GM19467 (cell line): ENCODE data around the gene MAP2.

ENCODE experiments used
- ATAC-seq: cut with Tn5 transposase; IDR thresholded peaks from one replicate; pipeline ENCODE4 v1.9.1; 2021; ENCODE audit warnings: mild to moderate bottlenecking, moderate library complexity; ENCODE audit not compliant: unreplicated experiment

Gene MAP2

DNA sequence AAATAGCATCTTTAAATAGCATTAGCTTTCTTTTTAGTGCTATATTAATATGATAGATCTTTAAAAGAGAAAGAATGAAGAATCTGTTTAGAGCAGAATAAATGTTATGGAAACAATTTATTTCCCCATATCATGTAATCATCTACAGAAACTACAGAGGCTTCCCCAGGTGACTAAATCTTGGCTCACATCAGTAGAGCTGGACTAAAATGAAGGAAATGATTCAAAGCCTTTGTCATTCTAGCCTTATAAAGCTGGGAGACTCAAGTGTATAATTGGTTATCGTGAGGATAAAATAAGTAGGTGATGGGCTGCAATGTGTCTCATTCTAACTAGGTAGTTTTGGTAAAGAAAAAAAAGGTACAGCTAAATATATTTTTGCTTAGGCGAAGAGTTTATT lies 264.5 kb downstream of the MAP2 start:
- no peak for ATAC-seq

DNA sequence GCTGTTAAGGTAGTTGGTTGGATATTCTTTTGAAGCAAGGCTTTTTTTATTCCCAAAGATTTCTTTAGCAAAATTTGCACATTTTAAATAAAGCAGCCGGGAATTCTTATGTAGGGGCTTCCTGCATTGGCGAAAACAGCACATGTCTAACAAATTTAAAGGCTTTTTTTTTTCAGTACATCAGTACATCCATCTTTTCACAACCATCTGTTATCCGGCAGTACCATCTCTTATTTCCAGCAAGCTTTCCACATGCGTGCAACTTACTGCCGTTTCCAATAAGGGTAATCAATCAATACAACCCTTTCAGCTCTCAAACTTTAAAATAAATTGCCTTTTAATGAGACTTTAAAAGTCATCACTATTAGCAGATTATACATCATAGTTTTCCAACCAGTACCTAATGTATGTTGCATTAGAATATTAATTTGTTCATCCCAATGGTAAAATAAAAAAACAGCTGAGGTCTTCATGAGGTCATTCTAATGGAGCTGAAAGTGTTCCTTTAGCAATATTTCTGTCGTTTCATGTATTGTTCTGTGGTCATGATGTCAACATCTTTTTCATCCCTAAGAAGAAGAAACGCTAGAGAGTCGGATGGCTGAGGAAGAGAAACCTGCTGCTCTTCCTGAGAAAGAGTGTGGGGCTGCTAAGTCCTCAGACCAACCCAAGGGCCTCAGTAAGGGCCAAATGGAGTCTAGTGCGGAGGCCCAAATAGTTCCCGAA lies 266.3 kb downstream of the MAP2 start:
- ATAC-seq, result no peak

DNA sequence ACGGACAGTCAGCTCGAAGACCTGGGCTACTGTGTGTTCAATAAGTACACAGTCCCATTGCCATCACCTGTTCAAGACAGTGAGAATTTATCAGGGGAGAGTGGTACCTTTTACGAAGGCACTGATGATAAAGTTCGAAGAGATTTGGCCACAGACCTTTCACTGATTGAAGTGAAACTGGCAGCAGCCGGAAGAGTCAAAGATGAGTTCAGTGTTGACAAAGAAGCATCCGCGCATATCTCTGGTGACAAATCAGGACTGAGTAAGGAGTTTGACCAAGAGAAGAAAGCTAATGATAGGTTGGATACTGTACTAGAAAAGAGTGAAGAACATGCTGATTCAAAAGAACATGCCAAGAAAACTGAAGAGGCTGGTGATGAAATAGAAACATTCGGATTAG lies 270.9 kb downstream of the MAP2 start:
- ATAC-seq, result no peak

DNA sequence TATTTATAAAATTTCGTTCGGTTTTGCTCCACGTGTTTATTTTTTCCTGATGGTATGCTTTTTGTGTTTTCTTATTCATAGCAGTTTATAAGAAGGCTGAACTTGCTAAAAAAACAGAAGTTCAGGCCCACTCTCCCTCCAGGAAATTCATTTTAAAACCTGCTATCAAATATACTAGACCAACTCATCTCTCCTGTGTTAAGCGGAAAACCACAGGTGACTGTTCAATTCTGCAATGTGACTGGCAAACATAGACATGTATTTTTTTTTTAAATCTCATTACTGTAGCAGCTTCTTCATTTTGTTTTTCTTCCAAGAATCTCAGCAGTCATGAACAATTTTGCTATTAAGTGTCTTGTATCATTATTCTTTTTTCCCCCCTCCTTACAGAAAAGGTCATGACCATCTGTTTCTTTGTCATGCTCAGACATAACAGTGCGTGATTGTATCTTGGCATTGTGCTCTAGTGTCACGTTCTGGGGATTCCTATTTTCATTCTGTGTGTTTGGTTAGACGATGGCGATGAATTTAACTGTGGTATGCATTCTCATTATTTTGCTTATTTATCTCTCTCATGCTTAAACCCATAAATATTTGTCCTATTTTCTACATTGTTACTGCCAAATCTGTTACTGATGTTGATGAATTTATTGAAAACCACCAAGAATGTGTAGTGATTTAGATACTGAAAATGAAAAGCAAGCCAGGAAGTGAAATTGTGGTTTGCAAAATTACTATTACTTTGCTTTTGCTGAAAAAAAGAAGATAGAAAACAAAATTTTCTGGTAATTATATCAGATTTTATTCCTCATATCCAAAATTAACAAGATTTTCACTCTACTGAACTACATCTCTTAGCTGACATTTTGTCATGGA lies 273.2 kb downstream of the MAP2 start:
- ATAC-seq, result peak; percentile 75

DNA sequence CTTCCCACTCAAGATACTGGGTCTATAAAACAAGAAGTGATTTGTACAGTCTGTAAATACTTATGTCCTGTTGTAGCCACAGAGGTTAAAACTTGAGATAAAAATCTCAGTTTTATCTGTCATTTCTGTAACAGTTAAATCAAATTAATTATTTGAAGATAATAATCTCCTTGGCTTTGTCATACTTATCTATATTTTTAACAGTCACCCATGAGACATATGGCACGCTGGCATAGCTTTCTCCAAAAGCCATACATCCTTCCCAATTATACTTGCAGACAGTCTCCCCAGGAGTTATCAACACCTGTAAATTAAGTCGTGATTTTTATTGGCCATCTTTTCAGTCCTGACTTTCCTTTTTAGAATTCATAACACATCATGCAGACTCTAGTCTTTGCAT lies 278.9 kb downstream of the MAP2 start:
- no peak for ATAC-seq

DNA sequence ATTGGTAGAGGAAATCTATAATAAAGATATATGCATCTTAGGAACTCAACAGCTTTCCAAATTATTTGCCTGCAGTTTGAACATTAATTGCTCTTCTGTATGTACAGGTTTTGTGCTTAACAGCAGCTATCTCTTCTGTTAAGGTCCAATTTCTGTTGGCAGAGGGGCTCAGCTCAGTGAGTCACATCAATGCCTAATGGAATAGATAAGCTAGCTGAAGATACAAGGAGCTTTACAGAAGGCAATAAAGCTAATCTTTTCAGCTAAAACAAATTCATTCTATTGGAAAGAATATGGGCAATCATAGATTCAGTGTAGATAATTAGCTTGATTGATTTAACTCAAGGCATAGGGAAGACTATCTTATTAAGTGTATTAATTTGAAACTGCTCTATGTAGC lies 289.4 kb downstream of the MAP2 start:
- ATAC-seq, result no peak

DNA sequence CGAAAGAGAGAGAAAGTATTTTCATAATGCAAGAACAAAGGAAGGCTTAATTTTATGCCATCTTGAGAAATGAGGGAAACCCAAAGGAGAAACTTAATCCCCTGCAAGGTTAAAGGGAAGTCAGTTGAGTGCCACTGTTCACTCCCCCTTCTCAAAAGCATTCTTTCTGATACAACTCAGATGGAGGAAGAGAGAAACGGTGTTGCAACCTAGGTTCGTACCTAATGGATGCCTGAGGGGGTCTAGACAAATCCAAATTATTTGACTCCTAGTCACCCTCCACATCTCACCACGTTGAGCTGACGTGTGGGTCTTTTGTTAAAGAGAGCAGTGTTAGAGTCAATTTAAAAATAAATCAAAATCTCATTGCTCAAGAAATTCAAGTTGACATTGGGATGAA lies 295.2 kb downstream of the MAP2 start:
- ATAC-seq, result no peak

DNA sequence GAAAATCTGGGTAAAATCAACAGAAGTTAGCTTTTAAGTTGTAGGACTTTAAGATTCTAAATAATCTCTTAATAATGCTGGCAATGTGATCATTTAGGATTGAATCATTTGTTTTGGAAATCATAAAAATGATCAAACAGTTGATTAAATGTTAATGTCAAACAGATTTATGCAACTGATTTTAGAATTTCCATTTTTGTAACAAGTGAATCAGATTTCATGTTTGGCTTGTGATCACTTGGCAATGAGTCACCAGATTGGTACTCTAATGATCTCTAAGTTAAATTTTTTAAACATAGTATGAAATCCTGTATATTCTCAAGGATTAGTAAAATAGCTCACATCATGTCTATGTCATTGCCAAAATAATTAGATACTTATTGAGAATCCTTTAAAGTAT lies 297.6 kb downstream of the MAP2 start:
- ATAC-seq, result no peak

DNA sequence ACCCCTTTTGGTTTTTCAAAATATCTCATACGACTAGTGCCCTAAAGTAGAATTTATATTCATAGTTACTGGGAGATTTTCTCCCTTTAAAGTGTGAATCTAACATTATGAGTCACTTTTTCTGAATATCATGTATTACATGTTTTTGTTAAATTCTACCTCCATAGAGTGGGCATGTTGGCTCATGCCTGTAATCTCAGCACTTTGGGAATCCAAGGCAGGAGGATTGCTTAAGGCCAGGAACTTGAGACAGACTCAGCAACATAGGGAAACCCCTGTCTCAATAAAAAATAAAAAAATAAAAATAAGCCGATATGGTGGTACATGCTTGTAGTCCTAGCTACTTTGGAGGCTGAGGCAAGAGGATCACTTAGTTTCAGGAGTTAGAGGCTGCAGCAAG lies 302.5 kb downstream of the MAP2 start:
- ATAC-seq, result no peak

DNA sequence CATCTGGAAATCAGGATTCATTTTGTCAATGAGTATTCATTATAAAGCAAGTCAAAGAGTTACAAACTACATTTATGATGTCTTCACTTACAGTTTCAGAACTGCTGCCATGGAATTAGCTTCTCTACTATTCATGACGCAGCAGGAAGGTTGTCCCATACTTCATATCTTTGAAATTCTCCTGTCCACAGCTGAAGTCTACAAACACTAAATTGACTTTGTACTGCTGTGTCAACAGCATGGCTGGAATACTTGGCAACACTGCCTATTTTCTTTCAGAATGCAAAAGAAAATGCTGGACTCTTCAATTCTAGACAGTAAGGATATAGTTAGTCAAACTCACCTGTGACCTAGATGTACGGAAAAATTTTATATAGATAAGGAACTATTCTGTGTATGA lies 303.2 kb downstream of the MAP2 start:
- ATAC-seq, result no peak

DNA sequence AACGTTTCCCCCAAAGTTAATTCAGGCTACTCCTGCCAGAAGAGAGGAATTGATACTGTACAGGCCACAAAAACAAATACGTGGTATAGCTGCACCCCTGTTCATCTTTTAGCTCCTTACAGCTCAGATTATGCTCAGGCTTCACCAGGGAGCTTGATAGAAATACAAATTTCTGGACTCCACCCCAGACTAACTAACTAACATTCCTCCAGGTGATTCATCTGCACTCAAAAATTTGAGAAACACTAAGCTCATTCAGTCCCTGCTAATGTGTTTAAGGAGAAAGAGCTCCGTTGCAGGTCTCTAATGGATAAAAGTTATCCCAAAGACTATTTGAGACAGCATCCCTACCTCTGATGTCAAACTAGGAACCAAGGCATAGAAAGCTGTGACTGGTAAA lies 311.0 kb downstream of the MAP2 start:
- no peak for ATAC-seq

DNA sequence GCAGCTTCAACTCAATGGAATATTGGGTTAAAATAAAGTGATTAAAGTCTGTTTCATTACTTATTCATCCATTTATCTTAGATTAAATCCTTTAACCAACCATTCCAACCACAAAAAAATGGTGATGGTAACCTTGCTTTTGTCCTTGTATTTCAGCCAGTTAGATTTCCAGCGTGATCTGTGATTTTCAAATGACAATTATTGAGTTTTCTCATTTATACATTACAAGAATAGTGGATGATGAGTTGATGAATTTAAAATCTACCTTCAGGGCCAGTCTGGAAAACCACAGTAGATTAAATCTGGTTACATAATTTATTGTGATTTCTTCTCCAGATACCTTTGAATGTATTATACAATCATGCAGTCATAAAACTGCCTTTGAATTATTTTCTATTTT lies 318.1 kb downstream of the MAP2 start:
- no peak for ATAC-seq

DNA sequence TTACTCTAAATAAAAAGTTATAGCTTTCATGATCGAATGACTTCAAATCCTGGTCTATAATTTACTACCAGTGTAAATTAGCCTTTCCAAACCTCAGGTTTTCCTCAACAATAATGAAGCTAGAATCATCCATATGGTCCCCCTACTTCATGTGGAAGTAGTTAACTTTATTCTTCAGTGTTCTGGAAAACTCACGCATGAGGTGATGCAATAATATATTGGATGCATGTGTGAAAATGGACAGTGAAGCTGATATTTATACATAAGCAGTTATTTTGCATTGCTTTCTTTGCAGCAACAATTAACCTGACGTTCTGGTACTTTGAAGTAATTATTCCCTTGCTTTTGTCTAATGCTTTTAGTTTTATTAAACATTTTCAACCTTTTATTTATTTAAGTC lies 329.2 kb downstream of the MAP2 start:
- no peak for ATAC-seq

DNA sequence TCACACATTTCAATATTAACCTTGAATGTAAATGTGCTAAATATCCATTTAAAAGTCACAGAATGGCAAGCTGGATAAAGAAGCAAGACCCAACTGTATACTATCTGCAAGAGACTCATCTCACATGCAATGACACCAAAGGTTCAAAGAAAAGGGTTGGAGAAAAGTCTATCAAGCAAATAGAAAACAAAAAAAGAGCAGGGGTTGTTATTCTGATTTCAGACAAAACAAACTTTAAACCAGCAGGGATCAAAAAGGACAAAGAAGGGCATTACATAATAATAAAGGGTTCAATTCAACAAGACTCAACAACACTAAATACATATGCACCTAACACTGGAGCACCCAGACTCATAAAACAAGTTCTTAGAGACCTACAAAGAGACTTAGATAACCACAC lies 333.3 kb downstream of the MAP2 start:
- ATAC-seq, result no peak

DNA sequence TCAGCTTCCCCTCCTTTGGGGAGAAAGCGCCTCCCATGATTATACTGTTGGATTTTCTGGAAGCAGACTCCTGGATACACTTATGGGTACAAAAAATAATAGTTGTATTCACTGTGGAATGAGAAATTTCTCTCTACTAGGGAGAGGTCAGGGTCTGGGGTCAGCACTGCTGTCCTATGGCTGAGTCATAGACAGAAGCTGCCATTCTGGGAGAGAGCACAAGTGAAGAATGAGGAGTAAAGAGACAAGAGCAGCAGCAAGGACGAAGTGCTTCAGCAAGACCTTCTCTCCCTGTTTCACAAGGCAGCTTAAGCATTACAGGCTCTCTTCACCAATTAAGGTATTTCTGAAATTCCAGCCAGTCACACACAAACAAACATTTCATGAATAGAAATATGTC lies 337.7 kb downstream of the MAP2 start:
- no peak for ATAC-seq

DNA sequence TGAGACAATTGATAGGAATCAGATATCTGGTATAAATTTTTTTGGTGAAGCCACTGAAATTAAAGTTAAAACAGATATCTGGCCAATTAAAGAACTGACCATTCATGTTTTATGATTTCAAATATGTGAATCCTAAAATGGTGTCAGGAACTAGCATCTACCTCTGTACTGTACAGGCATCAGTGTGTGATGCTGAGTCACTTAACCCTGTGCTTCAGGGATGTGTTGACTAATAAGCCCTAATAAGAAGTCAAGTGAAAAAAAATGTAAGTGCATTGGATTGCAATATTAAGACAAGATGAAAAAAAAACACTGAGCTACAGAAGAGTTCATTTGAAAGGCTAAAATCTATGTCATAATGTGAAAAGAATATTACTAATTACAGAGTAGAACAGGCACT lies 338.7 kb downstream of the MAP2 start:
- ATAC-seq, result no peak

DNA sequence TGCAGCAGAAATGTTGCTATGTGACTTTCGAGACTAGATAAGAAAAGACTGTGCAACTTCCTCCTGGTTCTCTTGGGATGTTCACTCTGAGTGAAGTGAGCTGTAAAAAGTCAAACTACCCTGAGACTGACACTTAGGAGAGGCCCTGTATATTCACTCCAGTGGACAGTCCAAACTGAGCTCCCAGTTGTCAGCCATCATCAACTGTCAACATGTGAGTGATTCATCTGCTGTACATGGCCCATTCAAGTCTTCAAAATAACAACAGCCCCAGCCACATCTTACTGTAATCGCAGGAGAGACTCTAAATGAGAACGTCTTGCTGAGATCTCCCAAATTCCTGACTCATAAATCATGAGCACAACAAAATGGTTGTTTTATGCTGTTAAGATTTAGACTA lies 339.3 kb downstream of the MAP2 start:
- no peak for ATAC-seq

DNA sequence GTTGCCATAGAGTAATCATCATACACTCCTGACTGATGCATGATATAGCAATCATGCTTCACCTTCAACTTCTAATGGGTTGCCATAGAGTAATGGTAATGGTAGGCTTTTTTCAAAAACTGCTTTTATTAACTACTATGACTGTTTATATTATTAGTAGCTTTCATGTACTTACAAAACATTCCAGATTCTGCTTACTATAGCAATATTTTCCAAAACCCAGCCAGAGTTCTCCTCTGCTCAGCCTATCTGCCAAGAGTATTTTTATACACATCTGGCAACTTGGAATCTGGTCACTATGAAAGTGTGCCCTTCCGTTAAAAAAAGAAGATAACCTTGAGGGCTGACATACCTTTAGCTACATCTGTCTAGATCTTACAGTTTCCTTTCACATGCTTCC lies 342.8 kb downstream of the MAP2 start:
- no peak for ATAC-seq

DNA sequence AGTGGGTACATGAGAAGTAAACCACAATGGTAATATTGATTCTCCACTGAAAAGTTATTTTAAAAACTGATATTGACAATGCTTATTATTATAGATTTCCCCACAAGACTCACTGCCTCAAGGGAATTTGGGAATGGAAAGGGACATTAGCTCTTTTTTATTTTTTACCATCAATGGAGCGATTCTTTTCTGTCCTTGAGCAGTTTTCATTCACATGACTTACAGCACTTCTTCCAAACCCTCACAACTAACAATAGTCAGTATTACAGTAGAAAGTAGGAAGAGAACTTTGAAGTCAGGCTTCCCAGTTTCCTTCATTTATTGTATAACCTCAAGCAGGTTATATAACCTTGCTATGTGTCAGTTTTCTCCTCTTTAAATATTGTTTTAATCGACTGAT lies 343.5 kb downstream of the MAP2 start:
- no peak for ATAC-seq

DNA sequence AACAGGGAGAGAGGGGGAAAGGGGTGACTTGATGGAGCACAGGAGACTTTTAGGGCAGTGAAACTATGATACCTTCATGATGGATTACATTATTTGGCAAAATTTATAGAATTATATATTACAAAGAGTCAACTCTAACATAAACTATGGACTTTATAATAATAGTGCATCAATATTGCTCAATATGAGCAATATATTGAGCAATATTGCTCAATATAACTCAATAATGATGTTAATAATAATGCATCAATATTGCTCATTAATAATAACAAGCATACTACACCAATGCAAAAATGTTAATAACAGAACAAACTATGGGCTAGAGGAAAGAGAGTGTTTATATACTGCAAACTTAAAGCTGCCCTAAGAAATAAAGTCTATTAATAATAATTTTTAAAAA lies 344.7 kb downstream of the MAP2 start:
- ATAC-seq, result no peak

DNA sequence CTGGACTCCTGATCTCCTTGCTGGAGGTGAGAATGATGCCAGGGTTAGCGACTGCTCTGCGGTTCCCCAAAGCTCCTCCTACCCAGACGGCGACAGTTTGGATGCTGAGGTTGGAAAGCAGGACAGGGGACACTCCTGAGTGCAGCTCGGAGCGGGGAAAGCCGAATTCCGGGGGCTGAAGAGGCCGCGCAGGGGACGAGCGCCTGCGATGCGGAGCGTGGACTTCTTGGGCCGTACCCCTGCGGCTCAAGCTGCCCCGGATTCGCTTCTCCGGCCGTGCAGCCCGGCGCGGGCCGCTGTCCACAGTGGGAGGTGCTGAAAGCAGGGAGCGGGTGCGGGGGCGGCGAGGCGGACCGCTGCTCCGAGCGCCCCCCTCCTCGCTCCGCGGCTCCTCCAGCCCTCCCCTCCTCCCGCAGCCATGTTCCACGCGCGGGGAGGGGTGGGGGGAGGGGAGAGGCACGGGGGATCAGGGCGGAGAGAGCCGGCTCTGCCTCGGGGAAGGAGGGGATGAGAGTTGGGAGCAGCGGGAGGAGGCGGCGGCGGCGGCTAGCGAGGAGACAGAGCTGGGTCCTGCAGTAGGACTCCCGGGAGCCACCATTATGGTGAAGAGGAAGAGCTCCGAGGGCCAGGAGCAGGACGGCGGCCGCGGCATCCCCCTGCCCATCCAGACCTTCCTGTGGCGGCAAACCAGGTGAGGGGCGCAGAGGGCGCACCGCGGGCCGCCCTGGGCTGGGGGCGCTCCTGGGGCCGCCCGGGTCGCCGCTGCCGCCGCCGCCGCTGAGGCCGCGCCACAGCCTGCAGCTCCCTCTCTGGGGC lies 347.8 kb downstream of the MAP2 start, which contains the start of gene UNC80:
TSS of gene UNC80 (plus strand) at position 359 of the 816 bp plus-strand sequence. CDS start at position 600, 241 bp downstream.
- ATAC-seq, result no peak

DNA sequence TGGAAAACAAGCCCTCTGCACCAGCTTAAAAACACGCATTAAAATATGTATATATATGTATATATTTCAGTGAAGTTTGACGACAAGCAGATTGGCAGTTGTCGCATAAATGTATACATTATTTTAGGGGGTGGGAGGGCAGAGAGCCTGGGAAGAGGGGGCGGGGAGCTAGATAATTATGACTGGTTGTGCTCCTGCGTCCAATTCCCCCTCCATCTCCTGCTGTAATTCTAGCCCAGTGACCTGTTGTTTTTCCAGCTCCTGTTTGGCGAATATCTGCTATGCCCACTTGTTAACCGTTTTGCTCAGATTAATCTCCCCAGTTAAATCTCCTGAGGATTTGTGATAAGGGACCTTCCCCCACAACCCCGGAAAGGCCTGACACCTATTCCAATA lies 348.4 kb downstream of the MAP2 start:
- ATAC-seq, result no peak
